Left lung (tissue), 10 donors: Measurements from ENCODE around the gene TLE3. TPM values are rescaled to one million over a fixed set of nuclear protein-coding genes. Genes with fewer than 3 reads are reported as not detected.

ENCODE experiments used
- ATAC-seq: fragments of 200-7000 bp; cut with Tn5 transposase; one replicate; pipeline ENCODE4 v1.9.1; 2020; ENCODE audit warnings: moderate library complexity
- DNase-seq, 4 donors: peaks; one replicate each; pipeline ENCODE4 v3.0.0-alpha.2; 2013 to 2020
- H3K27ac ChIP-seq, 2 donors: fragments of 200-600 bp; sonication (generic) in 1 of 2; one replicate each; pipeline versions ENCODE4 v1.5.0 to v1.8.0; 2020 to 2021
- H3K27me3 ChIP-seq, 2 donors: fragments of 200-600 bp; sonication (generic) in 1 of 2; one replicate each; pipeline versions ENCODE4 v1.5.0 to v1.8.0; 2020 to 2021
- H3K36me3 ChIP-seq, 2 donors: fragments of 200-600 bp; sonication (generic) in 1 of 2; one replicate each; pipeline versions ENCODE4 v1.5.0 to v1.8.0; 2020 to 2021
- H3K4me1 ChIP-seq, 2 donors: fragments of 200-600 bp; one replicate each; pipeline ENCODE4 v1.8.0; 2021
- H3K4me3 ChIP-seq, 2 donors: fragments of 200-600 bp; sonication (generic) in 1 of 2; one replicate each; pipeline versions ENCODE4 v1.5.0 to v1.8.0; 2020 to 2021; ENCODE audit warnings: mild to moderate bottlenecking in 1 of 2
- H3K9me3 ChIP-seq, 2 donors: fragments of 200-600 bp; sonication (generic) in 1 of 2; one replicate each; pipeline versions ENCODE4 v1.5.0 to v1.8.0; 2020 to 2021
- intact Hi-C, 2 donors: fragments of 100-400 bp; cut with DNase I; formaldehyde crosslinking; loops; one replicate each; pipeline versions ENCODE4 v1.11.2 to v1.14.2; 2022
- polyA plus RNA-seq, 6 donors: library from polyadenylated mRNA; unstranded; fragments of 120-200 nt; gene quantifications; one replicate each; pipeline ENCODE4 v1.2.1, GENCODE V29; 2013; ENCODE audit not compliant: insufficient read length in 6 of 6
- total RNA-seq, 2 donors: library from RNA; stranded (reverse); fragmentation: NEBNext Ultra II Directional; extraction: Animal tissue kit (Norgen Biotek cat#: 25700); gene quantifications; one replicate each; pipeline ENCODE4 v1.2.1, GENCODE V29; 2021
- TF ChIP-seq, protein P1 (sequence below), 2 donors: fragments of 200-600 bp; sonication (generic) in 1 of 2; IDR thresholded peaks; one replicate each; pipeline versions ENCODE4 v1.5.0 to v1.8.0; 2021; ENCODE audit warnings: antibody characterized with exemption in 2 of 2
- donor health status: DM: no; HTN: yes; CAD: no.
- donor health status: DM: no; HTN: no; CAD: no.

TLE3 gene
- total and polyA plus RNA-seq, 8 donors: 48.2 to 77.2 (median 62.0) TPM

DNA sequence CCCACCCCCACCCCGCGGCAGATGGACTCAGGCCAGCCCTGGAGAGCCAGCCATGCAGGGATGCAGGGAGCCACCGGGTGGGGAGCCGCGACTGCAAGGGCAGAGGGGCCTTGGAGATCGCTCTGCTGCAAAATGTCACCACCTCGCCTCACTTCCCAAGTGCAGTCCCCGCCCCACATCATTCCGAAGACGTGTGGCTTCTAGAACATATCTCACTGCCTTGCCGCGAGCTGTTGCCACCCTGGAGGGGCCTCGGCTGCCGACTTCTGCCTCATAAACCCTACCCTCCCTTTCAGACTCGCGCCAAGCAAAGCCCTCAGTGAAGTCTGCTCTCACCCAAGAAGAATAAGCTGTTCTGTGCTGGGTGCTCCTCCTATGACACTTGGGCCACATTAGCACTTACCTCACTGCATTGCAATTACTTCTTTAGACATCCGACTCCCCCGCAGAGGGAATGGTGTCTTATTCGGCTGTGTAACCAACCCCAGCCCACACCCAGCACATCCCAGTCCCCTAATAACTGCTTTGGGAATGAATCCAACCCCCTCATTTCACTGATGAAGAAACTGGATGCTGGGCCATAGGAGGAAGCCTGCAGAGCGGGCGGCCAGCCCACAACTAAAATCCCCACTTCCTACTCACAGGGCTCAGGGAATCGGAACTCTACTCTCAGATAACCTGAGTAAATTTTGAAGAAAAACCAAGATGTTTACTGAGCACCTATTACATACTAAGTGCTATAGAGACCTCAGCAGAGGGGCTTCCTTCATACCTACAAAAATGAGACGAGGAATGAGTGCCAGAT, 8.6 kb downstream of the TLE3 start:
- peaks cover 0 to 80% of the 10 kb centered on the region in 2 donors for H3K36me3 ChIP-seq
- no peak overlapping the region for H3K4me3 ChIP-seq
- peaks cover 43 to 89% of the 10 kb centered on the region in 2 donors for H3K4me1 ChIP-seq
- ATAC-seq (peak; percentile 22), DNase-seq (no peak)
- intact Hi-C loops: no loop called here
- H3K27ac ChIP-seq: no peak overlapping the region
- no peaks in the 10 kb centered on the region for H3K9me3 ChIP-seq
- TF ChIP-seq, protein P1, sequence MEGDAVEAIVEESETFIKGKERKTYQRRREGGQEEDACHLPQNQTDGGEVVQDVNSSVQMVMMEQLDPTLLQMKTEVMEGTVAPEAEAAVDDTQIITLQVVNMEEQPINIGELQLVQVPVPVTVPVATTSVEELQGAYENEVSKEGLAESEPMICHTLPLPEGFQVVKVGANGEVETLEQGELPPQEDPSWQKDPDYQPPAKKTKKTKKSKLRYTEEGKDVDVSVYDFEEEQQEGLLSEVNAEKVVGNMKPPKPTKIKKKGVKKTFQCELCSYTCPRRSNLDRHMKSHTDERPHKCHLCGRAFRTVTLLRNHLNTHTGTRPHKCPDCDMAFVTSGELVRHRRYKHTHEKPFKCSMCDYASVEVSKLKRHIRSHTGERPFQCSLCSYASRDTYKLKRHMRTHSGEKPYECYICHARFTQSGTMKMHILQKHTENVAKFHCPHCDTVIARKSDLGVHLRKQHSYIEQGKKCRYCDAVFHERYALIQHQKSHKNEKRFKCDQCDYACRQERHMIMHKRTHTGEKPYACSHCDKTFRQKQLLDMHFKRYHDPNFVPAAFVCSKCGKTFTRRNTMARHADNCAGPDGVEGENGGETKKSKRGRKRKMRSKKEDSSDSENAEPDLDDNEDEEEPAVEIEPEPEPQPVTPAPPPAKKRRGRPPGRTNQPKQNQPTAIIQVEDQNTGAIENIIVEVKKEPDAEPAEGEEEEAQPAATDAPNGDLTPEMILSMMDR (IDR thresholded peaks at IDR 0.05): no peak
- H3K27me3 ChIP-seq: no peaks in the 10 kb centered on the region

DNA sequence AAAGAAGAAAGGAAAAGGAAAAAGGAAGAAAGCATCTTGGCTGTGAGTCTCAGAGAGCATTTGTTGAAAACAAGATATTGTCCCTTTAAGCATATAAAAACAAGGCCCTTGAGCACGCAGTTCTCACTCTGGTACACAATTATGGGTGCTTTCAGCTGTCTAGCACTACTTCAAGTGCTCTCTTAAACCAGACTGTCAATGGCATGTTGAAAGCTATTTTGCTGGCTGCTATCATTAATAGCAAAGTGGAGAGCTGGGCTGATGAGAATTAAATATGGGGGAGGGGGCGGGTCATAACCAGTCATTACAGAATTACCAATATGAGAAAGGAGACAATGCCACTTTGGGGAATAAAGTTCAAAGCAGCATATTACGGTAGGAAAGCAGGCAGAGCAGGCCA, 9.3 kb downstream of the TLE3 start:
- intact Hi-C loops: no loop called here
- H3K4me3 ChIP-seq: no peak overlapping the region
- H3K27ac ChIP-seq: no peak overlapping the region
- TF ChIP-seq, protein P1 (IDR thresholded peaks at IDR 0.05): no peak
- H3K27me3 ChIP-seq: no peaks in the 10 kb centered on the region
- no peaks in the 10 kb centered on the region for H3K9me3 ChIP-seq
- peak; percentile 72 for ATAC-seq
- DNase-seq: no peak
- H3K36me3 ChIP-seq: peaks cover 0 to 86% of the 10 kb centered on the region in 2 donors
- H3K4me1 ChIP-seq: peaks cover 37 to 83% of the 10 kb centered on the region in 2 donors

DNA sequence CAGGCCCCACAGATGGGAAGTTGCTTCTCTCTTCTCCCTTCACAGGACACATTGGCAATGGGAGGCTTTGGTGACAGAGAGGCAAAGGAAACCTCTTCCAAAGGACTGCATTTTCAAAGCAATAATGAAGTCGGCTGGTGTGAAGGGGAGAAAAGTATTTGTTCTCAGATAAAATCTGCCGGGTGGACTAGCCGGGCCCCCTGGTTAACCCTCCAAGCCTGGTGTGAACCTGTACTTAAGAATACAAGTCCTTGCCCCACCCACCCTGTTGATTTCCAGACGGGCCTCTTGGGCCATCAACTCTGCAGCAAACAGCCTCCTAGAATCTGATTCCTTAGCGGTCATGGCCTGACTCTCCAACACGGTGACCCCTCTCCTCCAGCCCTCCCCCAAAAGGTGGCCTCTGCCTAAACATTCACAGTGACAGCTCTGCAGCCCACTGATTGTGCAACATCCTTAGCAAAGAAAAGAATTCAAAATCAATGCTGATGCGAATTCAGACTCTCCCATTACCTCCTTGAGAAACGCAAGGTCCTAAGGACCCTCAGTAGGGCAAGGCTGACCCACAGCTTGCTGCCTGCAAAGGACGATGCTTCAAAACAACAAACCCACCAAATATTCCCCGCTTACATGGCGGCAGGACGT, 9.9 kb downstream of the TLE3 start:
- intact Hi-C loops: no loop called here

DNA sequence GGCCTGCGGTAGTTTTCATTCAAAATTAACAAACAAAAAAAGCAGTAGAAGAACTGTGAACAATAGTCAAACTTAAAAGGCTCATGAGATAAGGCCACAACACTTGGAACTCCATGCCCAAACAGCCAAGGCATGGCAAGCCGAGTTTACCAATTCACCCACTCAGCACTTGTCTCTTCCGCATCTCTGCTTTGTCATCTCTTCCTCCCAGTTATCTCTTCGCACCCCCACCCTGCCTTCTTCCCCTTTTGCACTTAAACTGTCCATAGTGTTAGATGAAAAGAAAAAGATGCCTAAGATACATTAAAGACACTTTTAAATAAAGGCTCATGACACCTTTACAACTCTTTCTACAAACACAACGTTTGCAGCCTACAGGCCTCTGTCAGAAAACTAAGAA, 11.1 kb downstream of the TLE3 start:
- TF ChIP-seq, protein P1 (IDR thresholded peaks at IDR 0.05): no peak
- H3K4me1 ChIP-seq: peaks cover 22 to 65% of the 10 kb centered on the region in 2 donors
- no peaks in the 10 kb centered on the region for H3K9me3 ChIP-seq
- intact Hi-C loops: no loop called here
- no peak overlapping the region for H3K4me3 ChIP-seq
- no peaks in the 10 kb centered on the region for H3K27me3 ChIP-seq
- peak; percentile 36 for ATAC-seq
- DNase-seq: no peak
- H3K36me3 ChIP-seq: peaks cover 0 to 86% of the 10 kb centered on the region in 2 donors
- peak overlapping the region in 1 of 2 donors; percentile 18 for H3K27ac ChIP-seq

More for the DNA sequence above, 9.9 kb downstream of the TLE3 start:
- TF ChIP-seq, protein P1 (IDR thresholded peaks at IDR 0.05): no peak
- H3K9me3 ChIP-seq: no peaks in the 10 kb centered on the region
- DNase-seq (no peak), ATAC-seq (no peak)
- peak overlapping the region in 1 of 2 donors; percentile 18 for H3K27ac ChIP-seq
- H3K4me3 ChIP-seq: no peak overlapping the region
- no peaks in the 10 kb centered on the region for H3K27me3 ChIP-seq
- H3K4me1 ChIP-seq: peaks cover 34 to 77% of the 10 kb centered on the region in 2 donors
- peaks cover 0 to 86% of the 10 kb centered on the region in 2 donors for H3K36me3 ChIP-seq

DNA sequence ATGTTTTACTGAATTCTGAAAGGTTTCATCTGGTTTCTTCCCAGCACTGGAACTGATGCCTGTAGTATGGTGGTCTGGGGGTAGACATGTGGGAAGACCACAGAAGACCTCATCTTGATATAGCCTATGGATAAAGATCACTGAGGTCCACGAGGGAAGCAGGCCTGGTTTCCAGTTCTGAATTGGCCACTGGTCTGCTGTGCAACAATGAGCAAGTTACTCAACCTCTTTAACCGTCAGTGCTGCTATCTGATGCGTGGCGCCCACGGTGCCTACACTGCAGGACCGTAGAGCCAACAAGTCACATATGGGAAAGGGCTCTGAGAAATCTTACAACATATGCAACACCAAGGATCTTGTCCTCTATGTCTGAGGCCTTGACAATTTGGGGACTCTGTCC, 13.3 kb downstream of the TLE3 start:
- TF ChIP-seq, protein P1 (IDR thresholded peaks at IDR 0.05): no peak
- no peaks in the 10 kb centered on the region for H3K9me3 ChIP-seq
- DNase-seq (no peak), ATAC-seq (no peak)
- H3K4me1 ChIP-seq: peaks cover 11 to 51% of the 10 kb centered on the region in 2 donors
- H3K4me3 ChIP-seq: no peak overlapping the region
- no peaks in the 10 kb centered on the region for H3K27me3 ChIP-seq
- intact Hi-C loops: no loop called here
- H3K27ac ChIP-seq: no peak overlapping the region
- H3K36me3 ChIP-seq: peaks cover 0 to 87% of the 10 kb centered on the region in 2 donors
